ENCODE measurements around the gene ZDHHC12.
A peak's percentile ranks its signal among the peaks of the same experiment; 100 is the strongest.
"Not testable (repeated sequence)": the region's sequence is repeated elsewhere in the genome, so short reads cannot be mapped to it uniquely, and the experiment has no call there.

Gene ZDHHC12

DNA sequence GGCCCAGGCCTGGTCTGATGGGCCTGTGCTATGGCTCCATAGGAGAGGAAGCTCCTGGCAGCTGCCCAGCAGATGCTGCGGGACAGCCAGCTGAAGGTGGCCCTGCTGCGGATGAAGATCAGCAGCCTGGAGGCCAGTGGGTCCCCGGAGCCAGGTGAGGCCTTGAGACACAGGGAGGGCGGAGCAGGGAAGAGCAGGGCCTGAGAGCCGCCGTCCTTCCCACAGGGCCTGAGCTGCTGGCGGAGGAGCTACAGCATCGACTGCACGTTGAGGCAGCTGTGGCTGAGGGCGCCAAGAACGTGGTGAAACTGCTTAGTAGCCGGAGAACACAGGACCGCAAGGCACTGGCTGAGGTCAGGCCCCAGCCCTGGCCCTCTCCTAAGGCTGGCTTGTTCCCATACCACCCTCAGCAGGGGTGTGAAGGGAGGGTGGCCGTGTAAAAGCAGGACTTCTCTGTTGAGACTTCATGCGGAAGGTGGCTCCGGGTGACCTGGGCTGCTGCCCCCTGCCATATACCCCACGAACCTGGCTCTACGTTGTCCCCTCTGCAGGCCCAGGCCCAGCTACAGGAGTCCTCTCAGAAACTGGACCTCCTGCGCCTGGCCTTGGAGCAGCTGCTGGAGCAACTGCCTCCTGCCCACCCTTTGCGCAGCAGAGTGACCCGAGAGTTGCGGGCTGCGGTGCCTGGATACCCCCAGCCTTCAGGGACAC is 17.1 kb downstream of the ZDHHC12 start:
- no peak for DNase-seq

DNA sequence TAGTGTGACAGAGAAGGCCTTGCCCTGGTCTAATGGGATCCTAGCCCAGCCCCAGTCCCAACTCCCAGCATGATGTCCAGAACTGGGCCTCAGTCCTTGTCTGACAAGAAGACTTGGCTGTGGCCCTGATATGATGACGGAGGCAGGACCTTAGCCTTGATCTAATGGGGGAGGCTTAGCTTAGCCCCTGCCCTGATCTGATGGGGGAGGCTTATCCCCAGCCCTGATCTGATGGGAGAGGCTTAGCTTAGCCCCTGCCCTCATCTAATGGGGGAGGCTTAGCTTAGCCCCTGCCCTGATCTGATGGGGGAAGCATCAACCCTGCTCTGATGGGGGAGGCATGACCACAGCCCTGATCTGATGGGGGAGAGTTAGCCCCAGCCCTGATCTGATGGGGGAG is 17.9 kb downstream of the ZDHHC12 start:
- DNase-seq, result no peak

GRCh38 chr9:128705051-128705965 is 18.6 kb downstream of the ZDHHC12 start:
- DNase-seq, result no peak

GRCh38 chr9:128704356-128704670 is 19.6 kb downstream of the ZDHHC12 start:
- no peak for DNase-seq

GRCh38 chr9:128703616-128704355 is 20.1 kb downstream of the ZDHHC12 start:
- no peak for DNase-seq

GRCh38 chr9:128702949-128703615 is 20.8 kb downstream of the ZDHHC12 start:
- no peak for DNase-seq

- DNase-seq, result peak; percentile 79 to 84
Observed at GRCh38 chr9:128702445-128702948, 21.4 kb downstream of the ZDHHC12 start, which contains the start of gene PKN3. Gene PKN3, plus strand, starts transcription at chr9:128702503. Its CDS starts 413 bp downstream, at chr9:128702916.

DNA sequence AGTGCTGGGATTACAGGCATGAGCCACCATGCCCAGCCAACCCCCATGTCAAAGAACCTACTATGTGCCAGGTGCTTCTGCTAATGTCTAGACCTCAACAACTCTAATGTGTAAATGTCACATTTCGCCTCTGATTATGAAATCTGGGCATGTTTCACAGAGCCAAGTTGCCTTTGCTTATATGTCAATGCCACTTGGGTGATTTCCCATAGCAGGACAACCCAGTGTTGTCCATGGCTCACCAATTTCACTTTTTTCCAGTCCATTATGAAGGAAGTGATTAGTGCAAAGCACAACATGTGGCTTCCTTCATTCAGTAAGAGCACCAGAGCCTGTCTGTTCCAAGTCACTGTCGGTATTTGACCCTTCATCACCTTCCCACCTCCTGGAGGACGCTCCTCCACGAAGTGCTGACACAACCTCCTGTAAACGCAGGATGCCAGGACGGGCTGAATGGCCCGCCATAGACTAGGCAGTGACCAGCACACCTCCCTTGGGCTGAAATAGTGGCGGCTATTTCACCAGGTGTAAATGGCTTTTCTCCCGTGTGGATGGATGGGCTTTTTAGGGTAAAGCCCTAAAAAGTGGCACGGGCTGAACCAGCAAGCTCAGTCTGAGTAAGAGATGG is 22.6 kb downstream of the ZDHHC12 start:
- DNase-seq, result no peak

DNA sequence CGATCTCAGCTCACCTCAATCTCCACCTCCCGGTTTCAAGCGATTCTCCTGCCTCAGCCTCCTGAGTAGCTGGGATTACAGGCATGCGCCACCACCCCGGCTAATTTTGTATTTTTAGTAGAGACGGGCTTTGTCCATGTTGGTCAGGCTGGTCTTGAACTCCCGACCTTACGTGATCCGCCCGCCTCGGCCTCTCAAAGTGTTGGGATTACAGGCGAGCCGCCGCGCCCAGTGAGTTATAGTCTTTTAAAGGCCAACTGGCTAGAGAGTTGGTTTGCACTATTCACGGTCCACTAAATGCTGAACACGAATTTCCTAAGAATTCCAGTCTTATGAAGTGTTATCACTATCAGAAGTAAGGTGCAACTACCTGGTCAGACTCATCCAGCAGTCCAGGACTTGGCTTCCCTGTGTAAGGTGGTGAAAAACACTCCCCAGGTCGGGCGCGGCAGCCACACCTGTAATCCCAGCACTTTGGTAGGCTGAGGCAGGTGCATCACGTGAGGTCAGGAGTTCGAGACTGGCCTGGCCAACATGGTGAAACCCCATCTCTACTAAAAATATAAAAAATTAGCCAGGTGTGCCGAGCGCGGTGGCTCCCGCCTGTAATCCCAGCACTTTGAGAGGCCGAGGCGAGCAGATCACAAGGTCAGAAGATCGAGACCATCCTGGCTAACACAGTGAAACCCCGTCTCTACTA is 24.7 kb downstream of the ZDHHC12 start:
- DNase-seq, result not testable (repeated sequence)

DNA sequence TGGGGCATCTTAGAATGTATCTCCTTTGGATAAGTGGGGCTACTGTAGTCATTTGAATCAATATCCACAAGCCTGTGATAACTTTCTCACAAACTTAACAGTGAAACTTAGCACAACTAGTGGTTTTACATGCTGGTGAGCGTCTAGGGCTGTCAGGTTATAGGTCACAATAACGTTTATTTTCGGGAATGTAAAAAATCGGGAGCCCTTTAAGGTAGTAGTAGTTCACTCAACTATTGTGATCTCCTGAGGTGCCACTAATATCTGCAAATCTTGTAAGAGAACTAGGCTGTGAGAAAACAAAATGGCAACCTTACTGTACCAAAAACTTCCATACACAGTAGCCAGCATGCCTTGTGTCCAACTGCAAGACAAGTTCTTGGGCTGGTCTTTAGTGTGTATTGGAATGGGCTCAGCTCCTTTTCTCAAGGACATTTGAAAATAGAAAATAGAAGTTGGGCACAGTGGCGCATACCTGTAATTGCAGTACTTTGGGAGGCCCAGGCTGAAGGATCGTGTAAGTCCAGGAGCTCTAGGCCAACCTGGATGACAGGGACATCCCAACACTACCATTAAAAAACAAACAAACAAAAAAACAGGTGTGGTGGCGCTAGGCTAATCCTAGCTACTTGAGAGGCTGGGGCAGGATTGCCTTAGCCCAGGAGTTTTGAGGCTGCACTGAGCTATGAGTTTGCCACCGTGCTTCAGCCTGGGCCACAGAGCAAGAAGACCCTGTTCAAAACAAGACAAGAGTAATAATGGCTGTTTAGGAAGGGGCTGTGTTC is 26.8 kb downstream of the ZDHHC12 start:
- no peak for DNase-seq

DNA sequence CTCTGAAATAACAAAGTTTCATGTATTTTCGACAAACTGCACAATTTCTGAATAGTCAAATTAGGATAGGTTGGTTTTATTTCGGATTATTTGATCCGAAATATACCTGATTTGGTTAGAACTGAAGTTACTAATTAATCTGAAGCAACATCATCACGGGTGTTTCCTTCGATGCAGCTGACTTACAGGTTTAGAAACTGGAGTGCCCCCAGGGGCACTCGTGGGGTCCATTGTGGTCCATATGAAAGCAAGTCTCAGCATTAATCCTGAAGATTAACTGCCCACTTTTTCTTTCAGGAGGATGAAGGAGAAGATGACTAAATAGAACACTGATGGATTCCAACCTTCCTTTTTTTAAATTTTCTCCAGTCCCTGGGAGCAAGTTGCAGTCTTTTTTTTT is 29.6 kb downstream of the ZDHHC12 start:
- DNase-seq, result no peak

GRCh38 chr9:128693738-128694137 is 30.2 kb downstream of the ZDHHC12 start:
- not testable (repeated sequence) for DNase-seq

DNA sequence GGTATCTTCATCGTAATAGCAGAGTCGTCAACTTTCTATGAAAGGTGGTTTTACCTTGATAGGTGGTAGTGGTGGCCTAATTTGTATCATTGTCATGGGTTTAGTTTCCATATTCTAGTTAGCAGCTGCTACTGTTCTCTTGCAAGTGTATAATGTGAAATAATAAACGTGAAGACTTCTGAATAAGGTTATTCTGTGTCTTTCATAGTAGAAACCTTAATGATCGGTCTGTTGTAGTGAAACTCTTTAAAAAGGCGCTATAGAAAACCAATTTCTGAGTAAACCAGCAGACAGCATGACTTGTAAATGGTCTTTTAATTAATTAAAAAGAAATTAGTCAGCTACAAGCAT is 33.3 kb downstream of the ZDHHC12 start:
- no peak for DNase-seq

DNA sequence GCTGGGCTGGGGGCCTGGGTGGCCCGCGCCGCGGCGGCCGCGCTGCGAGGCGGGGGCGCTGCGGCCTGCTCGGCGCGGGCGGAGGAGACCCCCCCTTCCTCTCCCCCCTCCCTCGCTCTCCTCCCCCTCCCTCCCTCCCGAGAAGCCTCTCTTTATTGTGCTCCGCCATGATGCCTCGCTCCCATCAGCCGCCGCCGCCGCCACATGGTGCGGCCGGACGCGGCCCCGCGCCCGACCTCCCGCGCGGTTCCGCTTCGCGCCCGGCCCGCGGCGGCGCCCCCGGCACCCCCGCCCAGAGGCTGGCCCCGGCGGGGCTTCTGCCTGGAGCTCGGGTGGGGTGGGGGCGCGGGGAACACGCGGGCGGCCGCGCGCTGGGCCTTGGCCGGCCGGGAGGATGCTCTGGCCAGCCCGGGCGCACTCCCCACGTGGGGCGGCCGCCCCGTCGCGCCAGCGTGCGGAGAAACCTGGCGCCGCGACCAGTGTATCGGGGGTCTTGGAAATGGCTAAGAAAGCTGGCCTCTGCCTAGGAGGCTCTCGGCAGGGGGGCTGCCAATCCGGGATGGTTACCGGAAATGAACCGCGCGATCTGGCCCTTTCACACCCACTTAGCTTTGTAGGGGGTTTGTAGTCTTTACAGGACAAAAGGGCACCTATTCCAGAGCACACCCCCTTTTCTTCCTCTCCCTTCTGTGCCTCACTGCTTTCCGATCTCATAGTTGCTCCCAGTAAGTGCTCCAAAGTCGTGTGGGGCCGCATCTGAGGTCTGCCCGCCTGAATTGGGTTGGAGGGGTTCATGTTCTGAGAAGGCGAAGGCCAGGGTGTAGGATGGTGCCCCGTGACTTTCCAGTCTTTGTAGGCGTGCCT is 33.9 kb downstream of the ZDHHC12 start:
- DNase-seq, result peak in 1 of 2 donors; percentile 22

DNA sequence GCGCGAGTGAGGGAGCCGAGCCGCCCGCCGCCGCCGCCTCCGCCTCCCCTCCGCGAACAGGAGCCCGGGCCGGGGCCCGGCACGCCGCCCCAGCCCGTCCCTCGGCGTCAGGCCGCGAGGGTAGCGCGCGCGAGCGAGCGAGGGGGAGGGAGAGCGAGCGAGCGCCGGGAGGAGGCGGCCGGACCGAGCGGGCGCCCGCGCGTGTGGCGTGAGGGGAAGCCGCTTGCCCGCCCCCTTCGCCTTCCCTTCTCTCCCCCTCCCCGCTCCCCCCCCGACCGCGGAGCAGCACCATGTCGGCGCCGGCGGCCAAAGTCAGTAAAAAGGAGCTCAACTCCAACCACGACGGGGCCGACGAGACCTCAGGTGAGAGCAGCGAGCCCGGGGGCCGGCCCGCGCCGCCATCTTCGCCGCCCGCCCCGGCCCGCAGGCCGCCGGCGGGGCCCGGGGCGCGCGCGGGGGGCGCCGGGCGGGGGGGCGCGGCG is 34.6 kb downstream of the ZDHHC12 start:
- no peak for DNase-seq

DNA sequence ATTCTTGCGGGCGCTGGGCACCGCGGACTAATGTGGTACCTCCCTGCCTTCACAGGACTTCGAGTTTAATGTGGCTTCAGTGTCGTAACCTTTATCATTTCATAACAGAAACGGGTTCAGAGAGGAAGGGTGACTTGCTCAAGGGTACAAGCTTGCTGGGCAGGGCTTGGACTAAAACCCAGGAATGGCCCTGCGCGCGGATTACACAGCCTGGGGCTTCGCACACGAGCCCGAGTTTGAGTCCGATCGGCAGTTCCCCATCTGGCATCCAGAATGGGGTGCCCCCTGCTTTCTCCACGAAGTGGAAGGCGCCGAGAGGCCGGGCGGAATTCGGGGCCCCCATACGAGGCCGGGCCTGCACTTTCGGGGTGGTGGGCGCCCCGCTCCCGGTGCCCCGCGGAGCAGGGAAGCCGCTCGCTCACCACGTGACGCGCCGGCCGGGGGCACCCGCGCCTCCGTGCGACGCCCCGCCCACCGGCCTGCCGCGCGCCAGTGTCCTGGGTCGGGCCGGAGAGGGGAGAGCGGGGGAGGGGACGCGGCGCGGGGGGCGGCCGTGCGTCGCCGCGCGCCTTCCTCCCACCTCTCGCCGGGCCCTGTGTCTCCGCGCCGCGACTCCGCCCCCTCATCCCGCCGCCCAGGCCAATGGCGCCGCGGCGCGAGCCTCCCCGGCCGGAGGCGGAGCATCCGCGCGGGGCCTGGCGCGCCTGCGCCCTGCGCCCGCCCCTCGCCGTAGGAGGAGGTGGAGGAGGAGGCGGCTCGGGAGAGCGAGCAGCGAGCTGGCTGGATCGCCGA is 35.2 kb downstream of the ZDHHC12 start, which contains the start of gene SET:
Gene SET, plus strand, starts transcription at position 722 of the 792 bp plus-strand sequence. CDS start 361 bp downstream, outside the sequence.
- peak; percentile 93 to 95 for DNase-seq

DNA sequence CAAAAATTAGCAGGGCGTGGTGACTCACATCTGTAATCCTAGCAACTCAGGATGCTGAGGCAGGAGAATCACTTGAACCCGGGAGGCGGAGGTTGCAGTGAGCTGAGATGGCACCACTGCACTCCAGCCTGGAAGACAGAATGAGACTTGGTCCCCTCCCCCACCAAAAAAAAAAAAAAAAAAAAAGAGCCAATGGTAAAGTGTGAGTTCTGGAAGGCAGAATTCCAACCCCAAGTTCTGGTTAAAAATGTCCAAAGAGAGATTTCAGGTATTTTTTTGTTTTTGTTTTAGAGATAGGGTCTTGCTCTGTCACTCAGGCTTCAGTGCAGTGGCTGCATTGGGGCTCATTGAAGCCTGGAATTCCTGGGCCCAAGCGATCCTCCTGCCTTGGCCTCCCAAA is 36.5 kb downstream of the ZDHHC12 start:
- no peak for DNase-seq
